HepG2 (cell line): Measurements from ENCODE around the gene KRT6B. TPM values are rescaled to one million over a fixed set of nuclear protein-coding genes. Genes with fewer than 3 reads are reported as not detected.

ENCODE experiments used
- ATAC-seq: fragments of 200-7000 bp; cut with Tn5 transposase; 3 replicates; pipeline ENCODE4 v1.9.1; 2020; ENCODE audit warnings: mild to moderate bottlenecking, moderate library complexity
- BruUV-seq: library from RNA; stranded (reverse); fragments of 400-500 nt; replicated peaks from 2 replicates; lab custom pipeline; 2021; lab: Mats Ljungman, UMichigan
- CTCF ChIA-PET: fragments of 300-600 bp; formaldehyde crosslinking; extraction: SDS; loops from one replicate; lab custom pipeline; 2021; ENCODE audit warnings: low total read pairs, inconsistent platforms, low intra/inter-chr PET ratio; lab: Yijun Ruan, JAX
- POLR2A ChIA-PET: fragments of 350-600 bp; sonication (Branson Sonifier 250); formaldehyde crosslinking; loops from one replicate; lab custom pipeline; 2020; ENCODE audit warnings: antibody characterized with exemption, inconsistent platforms; lab: Yijun Ruan, JAX
- DNase-seq: peaks from one replicate; pipeline ENCODE4 v3.0.0-alpha.2; 2015; ENCODE audit warnings: low spot score
- FAIRE-seq: peaks from 3 replicates; lab custom pipeline; 2011; peaks lifted over from hg19 to GRCh38; lab: Jason Lieb, UNC
- H2AFZ ChIP-seq: one replicate; pipeline ENCODE4 v1.6.1; 2011; ENCODE audit warnings: low read length, inconsistent platforms
- H3K27ac ChIP-seq: fragments of 300-600 bp; 3 replicates; pipeline ENCODE4 v1.8.0; 2011; ENCODE audit warnings: mixed run types, mild to moderate bottlenecking, mixed read lengths, low read length, inconsistent platforms; ENCODE audit not compliant: insufficient read depth; ENCODE audit errors: extremely low read length
- H3K27me3 ChIP-seq, 2 experiments: fragments of 200-600 bp in 1 of 2; 2 replicates in 1 of 2; 3 replicates in 1 of 2; pipeline versions ENCODE4 v1.6.0 to v1.8.0; 2011; ENCODE audit warnings: low read length in 2 of 2, mild to moderate bottlenecking in 2 of 2, moderate library complexity in 2 of 2, inconsistent platforms in 1 of 2; ENCODE audit not compliant: insufficient read depth in 2 of 2, control insufficient read depth in 1 of 2
- H3K36me3 ChIP-seq, 2 experiments: fragments of 200-600 bp in 1 of 2; replicated peaks in 1 of 2; 2 replicates in 1 of 2; 3 replicates in 1 of 2; pipeline versions ENCODE4 v1.5.1 to v1.8.0; 2011; ENCODE audit warnings: low read length in 2 of 2, inconsistent platforms in 1 of 2; ENCODE audit not compliant: insufficient read depth in 2 of 2, control insufficient read depth in 1 of 2
- H3K4me1 ChIP-seq: 2 replicates; pipeline ENCODE4 v1.5.1; 2012; ENCODE audit warnings: low read length, inconsistent platforms; ENCODE audit not compliant: insufficient read depth
- H3K4me2 ChIP-seq: 2 replicates; pipeline ENCODE4 v1.6.0; 2011; ENCODE audit warnings: low read depth, low read length, inconsistent platforms
- H3K4me3 ChIP-seq, 3 experiments: fragments of 200-600 bp in 1 of 3; sonication (generic), shearing (Covaris generic) in 1 of 3; replicated peaks in 1 of 3; 2 replicates each; pipeline ENCODE4 v1.5.1; 2011 to 2016; ENCODE audit warnings: low read length in 3 of 3, inconsistent platforms in 2 of 3, low read depth in 2 of 3, mild to moderate bottlenecking in 2 of 3, control low read depth in 1 of 3, mixed read lengths in 1 of 3; ENCODE audit not compliant: insufficient read depth in 1 of 3
- H3K79me2 ChIP-seq: one replicate; pipeline ENCODE4 v1.6.1; 2011; ENCODE audit warnings: low read length, inconsistent platforms; ENCODE audit not compliant: insufficient read depth
- H3K9ac ChIP-seq: 2 replicates; pipeline ENCODE4 v1.6.0; 2011; ENCODE audit warnings: mild to moderate bottlenecking, low read depth, low read length, inconsistent platforms; ENCODE audit not compliant: insufficient read depth
- H3K9me3 ChIP-seq: 2 replicates; pipeline ENCODE4 v1.5.1; 2012; ENCODE audit warnings: mild to moderate bottlenecking, low read length
- H4K20me1 ChIP-seq: 2 replicates; pipeline ENCODE4 v1.6.0; 2011; ENCODE audit warnings: inconsistent platforms, mild to moderate bottlenecking, low read length, moderate library complexity; ENCODE audit not compliant: insufficient read depth
- CC2D1A ChIP-seq: sonication (generic); formaldehyde crosslinking; IDR thresholded peaks from 2 replicates; pipeline ENCODE4 v1.8.1; 2023; ENCODE audit warnings: mild to moderate bottlenecking, missing genetic modification reagents
- EEA1 ChIP-seq: sonication (generic); formaldehyde crosslinking; IDR thresholded peaks from 2 replicates; pipeline ENCODE4 v1.5.1; 2020; ENCODE audit warnings: mild to moderate bottlenecking, missing genetic modification reagents, borderline replicate concordance
- POLR2G ChIP-seq: fragments of 200-400 bp; formaldehyde crosslinking; IDR thresholded peaks from 2 replicates; pipeline ENCODE4 v1.6.1; 2018; ENCODE audit warnings: mild to moderate bottlenecking, low read depth, low read length, moderate library complexity
- SRSF1 ChIP-seq: fragments of 200-400 bp; formaldehyde crosslinking; optimal IDR thresholded peaks from 2 replicates; pipeline ENCODE3; 2017; ENCODE audit warnings: mild to moderate bottlenecking, low read depth, low read length, moderate library complexity
- ZFP82 ChIP-seq: sonication (generic); formaldehyde crosslinking; IDR thresholded peaks from 2 replicates; pipeline ENCODE4 v1.5.1; 2020; ENCODE audit warnings: mild to moderate bottlenecking, missing genetic modification reagents, borderline replicate concordance
- ZNF605 ChIP-seq: sonication (generic); formaldehyde crosslinking; IDR thresholded peaks from 2 replicates; pipeline ENCODE4 v1.8.0; 2022; ENCODE audit warnings: mild to moderate bottlenecking, missing genetic modification reagents
- WGBS: methylation state at CpG from one replicate; pipeline ENCODE4 v1.1.6; 2017; ENCODE audit warnings: low lambda C conversion rate; 5-methylcytosine and 5-hydroxymethylcytosine counted together
- in situ Hi-C: cut with HindIII; loops from 2 replicates; pipeline ENCODE4 v1.10.0; 2017; ENCODE audit warnings: low pct_unique_long_range_greater_than_20kb; ENCODE audit not compliant: extremely low pct_ligation_motif_present
- intact Hi-C: fragments of 100-400 bp; cut with micrococcal nuclease; formaldehyde crosslinking; loops from one replicate; pipeline ENCODE4 v1.10.0; 2022; ENCODE audit not compliant: unreplicated experiment
- polyA plus RNA-seq, 8 experiments: library from polyadenylated mRNA; depleted of rRNA in 3 of 8; stranded (reverse) in 7 of 8; unstranded in 1 of 8; fragments of >200 nt; fragmentation: Illumina TruSeq in 4 of 8; extraction: Trizol in 4 of 8; gene quantifications; 2 replicates each; pipeline versions ENCODE4 v1.2.1 to v1.2.3, GENCODE V29; 2011 to 2016; ENCODE audit warnings: low read depth in 4 of 8, missing spikeins in 1 of 8, mixed read lengths in 1 of 8; ENCODE audit not compliant: insufficient read depth in 1 of 8
- total RNA-seq, 5 experiments: library from RNA; depleted of rRNA; stranded (reverse); fragments of >200 nt; fragmentation: Illumina TruSeq; extraction: Trizol; gene quantifications; 2 replicates each; pipeline ENCODE4 v1.2.3, GENCODE V29; 2016; ENCODE audit warnings: low read depth in 1 of 5
- TF ChIP-seq, protein P1 (sequence below): sonication (generic); formaldehyde crosslinking; IDR thresholded peaks from 2 replicates; pipeline ENCODE4 v1.4.0; 2020; ENCODE audit warnings: mild to moderate bottlenecking, missing genetic modification reagents, borderline replicate concordance
- TF ChIP-seq, protein P2 (sequence below): sonication (generic); formaldehyde crosslinking; IDR thresholded peaks from 2 replicates; pipeline ENCODE4 v1.4.0; 2020; ENCODE audit warnings: mild to moderate bottlenecking, missing genetic modification reagents

Gene KRT6B
- total and polyA plus RNA-seq, 2 of the 13 experiments (the other 11 are each of a cell fraction or from before 2014, with no cell fraction given), result not detected

DNA sequence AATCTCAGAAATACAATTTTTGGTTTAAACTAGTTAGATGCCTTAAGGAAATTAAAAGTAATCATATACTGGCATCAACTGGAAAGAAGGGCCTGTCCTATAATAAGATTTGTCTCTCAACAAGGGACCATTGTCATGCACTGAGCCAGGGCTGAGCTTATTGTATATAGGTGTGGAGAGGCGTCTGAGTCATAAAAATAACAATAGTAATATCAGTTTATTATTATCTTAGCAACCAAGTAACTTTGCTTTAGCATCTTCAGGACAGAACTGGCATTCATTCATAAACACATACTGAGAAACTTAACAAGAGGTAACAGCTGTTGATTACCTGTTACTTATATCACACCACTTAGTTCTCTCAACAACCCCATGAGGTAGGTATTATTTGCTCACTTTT lies 24.9 kb downstream of the KRT6B start:
- DNase-seq (no peak), FAIRE-seq (no peak), ATAC-seq (no peak)
- in situ Hi-C loops, result no loop called here
- Histone ChIP-seq H2AFZ (no peak overlapping the region), H3K27ac (no peak overlapping the region), H3K9ac (no peak overlapping the region), H3K79me2 (no peaks in the 10 kb centered on the region), H4K20me1 (no peaks in the 10 kb centered on the region), H3K27me3 (peaks cover 3 to 35% of the 10 kb centered on the region in 2 experiments; a peak in 3 of 5 replicates), H3K9me3 (no peaks in the 10 kb centered on the region), H3K4me2 (no peak overlapping the region), H3K4me3 (no peak overlapping the region), H3K4me1 (no peaks in the 10 kb centered on the region), H3K36me3 (no peaks in the 10 kb centered on the region)
- 4% methylated on average over 1 of the region's 1 CpG for WGBS
- TF ChIP-seq POLR2G (no peak), ZFP82 (no peak), SRSF1 (no peak), EEA1 (CRISPR knock-in tag) (no peak), ZNF605 (CRISPR knock-in tag) (no peak), CC2D1A (CRISPR knock-in tag) (no peak)
- TF ChIP-seq, protein P1, sequence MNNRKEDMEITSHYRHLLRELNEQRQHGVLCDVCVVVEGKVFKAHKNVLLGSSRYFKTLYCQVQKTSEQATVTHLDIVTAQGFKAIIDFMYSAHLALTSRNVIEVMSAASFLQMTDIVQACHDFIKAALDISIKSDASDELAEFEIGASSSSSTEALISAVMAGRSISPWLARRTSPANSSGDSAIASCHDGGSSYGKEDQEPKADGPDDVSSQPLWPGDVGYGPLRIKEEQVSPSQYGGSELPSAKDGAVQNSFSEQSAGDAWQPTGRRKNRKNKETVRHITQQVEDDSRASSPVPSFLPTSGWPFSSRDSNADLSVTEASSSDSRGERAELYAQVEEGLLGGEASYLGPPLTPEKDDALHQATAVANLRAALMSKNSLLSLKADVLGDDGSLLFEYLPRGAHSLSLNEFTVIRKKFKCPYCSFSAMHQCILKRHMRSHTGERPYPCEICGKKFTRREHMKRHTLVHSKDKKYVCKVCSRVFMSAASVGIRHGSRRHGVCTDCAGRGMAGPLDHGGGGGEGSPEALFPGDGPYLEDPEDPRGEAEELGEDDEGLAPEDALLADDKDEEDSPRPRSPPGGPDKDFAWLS (CRISPR knock-in tag), result no peak
- TF ChIP-seq, protein P2, sequence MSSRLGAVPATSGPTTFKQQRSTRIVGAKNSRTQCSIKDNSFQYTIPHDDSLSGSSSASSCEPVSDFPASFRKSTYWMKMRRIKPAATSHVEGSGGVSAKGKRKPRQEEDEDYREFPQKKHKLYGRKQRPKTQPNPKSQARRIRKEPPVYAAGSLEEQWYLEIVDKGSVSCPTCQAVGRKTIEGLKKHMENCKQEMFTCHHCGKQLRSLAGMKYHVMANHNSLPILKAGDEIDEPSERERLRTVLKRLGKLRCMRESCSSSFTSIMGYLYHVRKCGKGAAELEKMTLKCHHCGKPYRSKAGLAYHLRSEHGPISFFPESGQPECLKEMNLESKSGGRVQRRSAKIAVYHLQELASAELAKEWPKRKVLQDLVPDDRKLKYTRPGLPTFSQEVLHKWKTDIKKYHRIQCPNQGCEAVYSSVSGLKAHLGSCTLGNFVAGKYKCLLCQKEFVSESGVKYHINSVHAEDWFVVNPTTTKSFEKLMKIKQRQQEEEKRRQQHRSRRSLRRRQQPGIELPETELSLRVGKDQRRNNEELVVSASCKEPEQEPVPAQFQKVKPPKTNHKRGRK (CRISPR knock-in tag), result no peak
- CTCF ChIA-PET, result no interaction called here
- POLR2A ChIA-PET, result no interaction called here
- BruUV-seq, result no TSS peak
- intact Hi-C loops, result no loop called here
